Activated CD8-positive, alpha-beta memory T cell treated with anti-CD3 and anti-CD28 coated beads, Interleukin-2, amount 50 U/mL, for 48 hours (primary cell): ENCODE results near the gene IL1F10.
"Not testable (repeated sequence)": the region's sequence is repeated elsewhere in the genome, so short reads cannot be mapped to it uniquely, and the experiment has no call there.

Source experiments
- DNase-seq: peaks from one replicate; pipeline ENCODE4 v3.0.0-alpha.2; 2020

The IL1F10 gene

GRCh38 chr2:113084249-113085000 lies 16.7 kb downstream of the IL1F10 start:
- no peak for DNase-seq

GRCh38 chr2:113085542-113085941 lies 17.8 kb downstream of the IL1F10 start:
- DNase-seq = no peak

GRCh38 chr2:113088213-113088992 lies 20.6 kb downstream of the IL1F10 start:
- DNase-seq = no peak

- no peak for DNase-seq
Measured at GRCh38 chr2:113089916-113090315, 22.1 kb downstream of the IL1F10 start.

- DNase-seq = no peak
Measured at GRCh38 chr2:113091231-113091896, 23.6 kb downstream of the IL1F10 start.

GRCh38 chr2:113092864-113093612 lies 25.3 kb downstream of the IL1F10 start:
- no peak for DNase-seq

- DNase-seq = no peak
Measured at GRCh38 chr2:113093613-113093977, 25.8 kb downstream of the IL1F10 start.

- DNase-seq = not testable (repeated sequence)
Measured at GRCh38 chr2:113096306-113096705, 28.5 kb downstream of the IL1F10 start.

- not testable (repeated sequence) for DNase-seq
Measured at GRCh38 chr2:113096842-113097618, 29.3 kb downstream of the IL1F10 start.

- no peak for DNase-seq
Measured at GRCh38 chr2:113098041-113098440, 30.3 kb downstream of the IL1F10 start.

- DNase-seq = no peak
Measured at GRCh38 chr2:113098532-113098931, 30.8 kb downstream of the IL1F10 start.

- no peak for DNase-seq
Measured at GRCh38 chr2:113102133-113102532, 34.4 kb downstream of the IL1F10 start.

GRCh38 chr2:113103277-113103676 lies 35.5 kb downstream of the IL1F10 start:
- no peak for DNase-seq

- DNase-seq = peak; percentile 67
Measured at GRCh38 chr2:113104054-113104611, 36.4 kb downstream of the IL1F10 start.

- peak; percentile 63 for DNase-seq
Measured at GRCh38 chr2:113105047-113105785, 37.4 kb downstream of the IL1F10 start.

- DNase-seq = no peak
Measured at GRCh38 chr2:113111121-113111520, 43.4 kb downstream of the IL1F10 start.

GRCh38 chr2:113111823-113112287 lies 44.1 kb downstream of the IL1F10 start:
- no peak for DNase-seq

GRCh38 chr2:113112441-113112840 lies 44.7 kb downstream of the IL1F10 start:
- no peak for DNase-seq

GRCh38 chr2:113112871-113113270 lies 45.1 kb downstream of the IL1F10 start:
- no peak for DNase-seq

- DNase-seq = no peak
Measured at GRCh38 chr2:113113807-113114206, 46.0 kb downstream of the IL1F10 start.
